RWPE2 (cell line): Measurements from ENCODE around the gene FOXP2.

Experiments
- ATAC-seq: fragments of 200-7000 bp; cut with Tn5 transposase; 3 replicates; pipeline ENCODE4 v1.9.1; 2021; ENCODE audit warnings: low read depth
- DNase-seq: peaks from one replicate; pipeline ENCODE4 v3.0.0-alpha.2; 2020; ENCODE audit warnings: low spot score
- H3K27ac ChIP-seq: fragments of 450-650 bp; 2 replicates; pipeline ENCODE4 v1.5.1; 2017; ENCODE audit warnings: mild to moderate bottlenecking; ENCODE audit not compliant: poor library complexity, severe bottlenecking
- H3K27me3 ChIP-seq: fragments of 250-450 bp; sonication (Bioruptor Pico); 2 replicates; pipeline ENCODE4 v1.5.1; 2021; ENCODE audit warnings: mild to moderate bottlenecking, moderate library complexity; ENCODE audit not compliant: insufficient read depth, poor library complexity, severe bottlenecking
- H3K36me3 ChIP-seq: fragments of 250-450 bp; sonication (Bioruptor Pico); 2 replicates; pipeline ENCODE4 v1.5.1; 2020; ENCODE audit warnings: low read depth, mild to moderate bottlenecking, moderate library complexity
- H3K4me1 ChIP-seq: fragments of 250-450 bp; sonication (Bioruptor Pico); 2 replicates; pipeline ENCODE4 v1.5.1; 2021; ENCODE audit warnings: mild to moderate bottlenecking, moderate library complexity; ENCODE audit not compliant: insufficient read depth, poor library complexity, severe bottlenecking
- H3K4me3 ChIP-seq: fragments of 250-450 bp; sonication (Bioruptor Pico); 2 replicates; pipeline ENCODE4 v1.5.1; 2021; ENCODE audit warnings: mild to moderate bottlenecking, moderate library complexity; ENCODE audit not compliant: severe bottlenecking
- H3K9me3 ChIP-seq: fragments of 250-450 bp; sonication (Bioruptor Pico); 2 replicates; pipeline ENCODE4 v1.5.1; 2021; ENCODE audit warnings: mild to moderate bottlenecking, moderate library complexity; ENCODE audit not compliant: severe bottlenecking
- TF ChIP-seq, protein P1 (sequence below): fragments of 450-650 bp; IDR thresholded peaks from one replicate; pipeline ENCODE4 v1.5.1; 2017; ENCODE audit warnings: mild to moderate bottlenecking, moderate library complexity; ENCODE audit not compliant: poor library complexity, severe bottlenecking

The FOXP2 gene

DNA sequence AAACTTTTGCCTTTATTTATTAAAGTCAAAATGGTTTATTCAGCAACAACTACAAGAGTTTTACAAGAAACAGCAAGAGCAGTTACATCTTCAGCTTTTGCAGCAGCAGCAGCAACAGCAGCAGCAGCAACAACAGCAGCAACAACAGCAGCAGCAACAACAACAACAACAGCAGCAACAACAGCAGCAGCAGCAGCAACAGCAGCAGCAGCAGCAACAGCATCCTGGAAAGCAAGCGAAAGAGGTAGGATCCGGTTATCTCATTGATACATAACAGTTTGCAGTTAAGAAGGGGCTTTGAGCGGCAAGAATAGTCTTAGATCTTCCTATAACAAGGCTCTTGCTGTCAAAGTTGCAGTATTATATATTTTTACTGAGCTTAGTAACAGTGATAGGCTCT, 215.1 kb downstream of the FOXP2 start:
- no peaks in the 10 kb centered on the region for H3K36me3 ChIP-seq
- no peak overlapping the region for H3K27ac ChIP-seq
- DNase-seq (no peak), ATAC-seq (no peak)
- no peaks in the 10 kb centered on the region for H3K4me1 ChIP-seq
- TF ChIP-seq, protein P1, sequence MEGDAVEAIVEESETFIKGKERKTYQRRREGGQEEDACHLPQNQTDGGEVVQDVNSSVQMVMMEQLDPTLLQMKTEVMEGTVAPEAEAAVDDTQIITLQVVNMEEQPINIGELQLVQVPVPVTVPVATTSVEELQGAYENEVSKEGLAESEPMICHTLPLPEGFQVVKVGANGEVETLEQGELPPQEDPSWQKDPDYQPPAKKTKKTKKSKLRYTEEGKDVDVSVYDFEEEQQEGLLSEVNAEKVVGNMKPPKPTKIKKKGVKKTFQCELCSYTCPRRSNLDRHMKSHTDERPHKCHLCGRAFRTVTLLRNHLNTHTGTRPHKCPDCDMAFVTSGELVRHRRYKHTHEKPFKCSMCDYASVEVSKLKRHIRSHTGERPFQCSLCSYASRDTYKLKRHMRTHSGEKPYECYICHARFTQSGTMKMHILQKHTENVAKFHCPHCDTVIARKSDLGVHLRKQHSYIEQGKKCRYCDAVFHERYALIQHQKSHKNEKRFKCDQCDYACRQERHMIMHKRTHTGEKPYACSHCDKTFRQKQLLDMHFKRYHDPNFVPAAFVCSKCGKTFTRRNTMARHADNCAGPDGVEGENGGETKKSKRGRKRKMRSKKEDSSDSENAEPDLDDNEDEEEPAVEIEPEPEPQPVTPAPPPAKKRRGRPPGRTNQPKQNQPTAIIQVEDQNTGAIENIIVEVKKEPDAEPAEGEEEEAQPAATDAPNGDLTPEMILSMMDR = no peak
- H3K27me3 ChIP-seq = no peaks in the 10 kb centered on the region
- no peaks in the 10 kb centered on the region for H3K9me3 ChIP-seq
- H3K4me3 ChIP-seq = no peak overlapping the region

DNA sequence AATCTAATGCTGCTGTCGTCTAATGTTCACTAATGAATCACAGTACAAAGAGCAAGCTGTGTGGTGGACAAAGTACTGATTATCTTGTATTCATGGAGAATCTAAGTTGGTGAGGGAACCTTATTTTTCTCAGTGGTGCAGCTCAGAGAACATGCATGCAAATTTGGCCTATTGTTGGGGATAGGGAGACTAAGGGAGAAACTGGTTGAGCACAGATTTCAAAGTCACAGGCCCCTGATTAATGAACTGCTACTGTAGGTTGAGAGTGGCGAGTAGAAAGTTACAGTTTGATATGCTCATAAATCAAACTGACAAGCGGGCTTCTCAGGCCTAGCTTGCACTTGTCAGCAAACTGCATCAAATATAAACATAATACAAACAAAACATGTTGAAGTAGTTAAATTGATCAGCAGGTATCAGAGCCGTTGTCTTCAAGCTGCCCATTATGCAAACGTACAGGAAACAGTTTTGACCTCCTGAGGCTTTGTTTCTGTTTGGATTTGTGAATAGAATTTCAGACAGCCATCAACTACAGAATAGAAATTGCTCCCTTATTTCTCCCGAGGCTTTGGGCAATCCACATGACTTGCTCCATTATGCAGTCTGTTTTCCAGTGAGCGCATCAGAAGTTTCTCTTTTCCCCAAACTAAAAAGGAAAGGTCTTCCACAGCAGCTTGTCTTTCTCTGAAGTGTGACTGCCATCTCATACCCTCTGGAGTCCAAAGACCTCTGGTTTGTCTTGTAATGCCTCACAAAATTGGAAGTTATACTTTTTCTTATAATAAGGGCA, 215.8 kb downstream of the FOXP2 start:
- H3K4me1 ChIP-seq = no peaks in the 10 kb centered on the region
- DNase-seq (no peak), ATAC-seq (no peak)
- TF ChIP-seq, protein P1 = no peak
- no peaks in the 10 kb centered on the region for H3K9me3 ChIP-seq
- H3K27me3 ChIP-seq = no peaks in the 10 kb centered on the region
- no peak overlapping the region for H3K27ac ChIP-seq
- no peaks in the 10 kb centered on the region for H3K36me3 ChIP-seq
- H3K4me3 ChIP-seq = no peak overlapping the region

DNA sequence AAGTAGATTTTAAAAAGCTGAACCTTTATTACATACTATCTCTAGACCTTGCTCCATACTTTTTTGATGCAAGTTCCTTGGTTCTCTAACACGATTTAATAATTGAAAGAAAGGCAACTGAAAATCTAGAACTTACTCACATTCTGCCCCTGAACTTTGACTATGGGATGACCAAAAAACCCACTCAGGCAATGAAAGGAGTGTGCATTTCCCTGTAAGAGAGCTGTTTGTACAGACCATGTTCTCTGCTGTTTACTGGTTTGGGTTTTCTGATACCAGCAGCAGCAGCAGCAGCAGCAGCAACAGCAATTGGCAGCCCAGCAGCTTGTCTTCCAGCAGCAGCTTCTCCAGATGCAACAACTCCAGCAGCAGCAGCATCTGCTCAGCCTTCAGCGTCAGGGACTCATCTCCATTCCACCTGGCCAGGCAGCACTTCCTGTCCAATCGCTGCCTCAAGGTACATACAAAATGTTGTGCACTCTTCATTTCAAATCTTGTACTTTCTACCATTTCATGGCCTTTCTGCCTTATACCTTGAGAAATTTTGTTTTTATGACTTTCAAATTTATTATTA, 216.7 kb downstream of the FOXP2 start:
- H3K27ac ChIP-seq = no peak overlapping the region
- H3K4me3 ChIP-seq = no peak overlapping the region
- TF ChIP-seq, protein P1 = no peak
- no peak for ATAC-seq
- H3K9me3 ChIP-seq = no peaks in the 10 kb centered on the region
- no peaks in the 10 kb centered on the region for H3K4me1 ChIP-seq
- no peaks in the 10 kb centered on the region for H3K27me3 ChIP-seq
- no peaks in the 10 kb centered on the region for H3K36me3 ChIP-seq
- DNase-seq = no peak

DNA sequence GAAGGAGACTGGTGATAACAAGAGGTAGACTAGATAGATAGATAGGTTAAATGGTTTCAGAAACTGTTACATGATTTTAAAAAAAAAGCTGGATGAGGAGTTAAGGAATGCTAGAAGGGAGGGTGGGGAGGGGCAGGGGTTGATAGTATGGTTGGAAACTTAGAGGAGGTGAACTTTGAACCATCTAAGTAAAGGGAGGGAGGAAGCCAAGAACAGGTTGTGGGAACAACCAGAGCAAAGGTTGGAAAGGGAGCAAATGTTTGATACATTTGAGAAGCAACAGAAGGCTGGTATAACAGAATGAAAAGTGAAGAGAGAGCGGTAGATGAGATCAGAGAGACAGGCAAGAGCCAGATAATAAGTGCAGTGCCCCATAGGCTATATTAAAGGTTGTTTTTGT, 224.8 kb downstream of the FOXP2 start:
- no peak overlapping the region for H3K4me3 ChIP-seq
- no peak overlapping the region for H3K27ac ChIP-seq
- ATAC-seq (no peak), DNase-seq (no peak)
- H3K4me1 ChIP-seq = no peaks in the 10 kb centered on the region
- TF ChIP-seq, protein P1 = no peak
- no peaks in the 10 kb centered on the region for H3K27me3 ChIP-seq
- H3K36me3 ChIP-seq = no peaks in the 10 kb centered on the region
- no peaks in the 10 kb centered on the region for H3K9me3 ChIP-seq

DNA sequence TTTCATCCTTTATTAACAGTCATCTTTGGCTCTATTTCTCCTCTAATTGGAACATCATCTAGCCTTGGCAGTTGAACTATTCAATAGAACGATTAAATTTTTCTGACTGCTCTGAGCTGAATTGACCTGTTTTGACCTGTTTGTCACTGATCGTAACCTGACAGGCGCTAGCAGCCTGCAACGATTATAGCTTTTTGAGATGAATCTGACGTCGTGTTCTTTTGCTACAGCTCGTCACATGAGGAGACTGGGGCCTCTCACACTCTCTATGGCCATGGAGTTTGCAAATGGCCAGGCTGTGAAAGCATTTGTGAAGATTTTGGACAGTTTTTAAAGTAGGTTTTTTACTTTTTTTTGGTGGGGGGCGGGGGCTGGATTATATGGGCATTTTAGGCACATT, 229.8 kb downstream of the FOXP2 start:
- H3K36me3 ChIP-seq = no peaks in the 10 kb centered on the region
- no peak overlapping the region for H3K27ac ChIP-seq
- ATAC-seq (no peak), DNase-seq (no peak)
- no peak overlapping the region for H3K4me3 ChIP-seq
- TF ChIP-seq, protein P1 = no peak
- no peaks in the 10 kb centered on the region for H3K27me3 ChIP-seq
- no peaks in the 10 kb centered on the region for H3K4me1 ChIP-seq
- no peaks in the 10 kb centered on the region for H3K9me3 ChIP-seq
